ENCODE results near the gene DYDC1.
"Not testable (repeated sequence)": the region's sequence is repeated elsewhere in the genome, so short reads cannot be mapped to it uniquely, and the experiment has no call there.

The DYDC1 gene

GRCh38 chr10:80344912-80345311 is 11.6 kb downstream of the DYDC1 start:
- DNase-seq (ENCODE audit: low read depth in 2 of 3, low spot score in 1 of 3), result no peak

- no peak for DNase-seq (ENCODE audit: low read depth in 2 of 3, low spot score in 1 of 3)
Observed at GRCh38 chr10:80344276-80344675, 12.3 kb downstream of the DYDC1 start.

- no peak for DNase-seq (ENCODE audit: low read depth in 2 of 3, low spot score in 1 of 3)
Observed at GRCh38 chr10:80333983-80334382, 22.6 kb downstream of the DYDC1 start.

GRCh38 chr10:80324891-80325364 is 31.6 kb downstream of the DYDC1 start:
- no peak for DNase-seq (ENCODE audit: low read depth in 2 of 3, low spot score in 1 of 3)

- DNase-seq (ENCODE audit: low read depth in 2 of 3, low spot score in 1 of 3), result no peak
Observed at GRCh38 chr10:80324086-80324485, 32.5 kb downstream of the DYDC1 start.

- no peak for DNase-seq (ENCODE audit: low read depth in 2 of 3, low spot score in 1 of 3)
Observed at GRCh38 chr10:80323311-80323710, 33.2 kb downstream of the DYDC1 start.

- no peak for DNase-seq (ENCODE audit: low read depth in 2 of 3, low spot score in 1 of 3)
Observed at GRCh38 chr10:80322711-80323110, 33.8 kb downstream of the DYDC1 start.

- DNase-seq (ENCODE audit: low read depth in 2 of 3, low spot score in 1 of 3), result no peak
Observed at GRCh38 chr10:80322158-80322557, 34.4 kb downstream of the DYDC1 start.

GRCh38 chr10:80321183-80321582 is 35.4 kb downstream of the DYDC1 start:
- no peak for DNase-seq (ENCODE audit: low read depth in 2 of 3, low spot score in 1 of 3)

- DNase-seq (ENCODE audit: low read depth in 2 of 3, low spot score in 1 of 3), result no peak
Observed at GRCh38 chr10:80320377-80320776, 36.2 kb downstream of the DYDC1 start.

- no peak for DNase-seq (ENCODE audit: low read depth in 2 of 3, low spot score in 1 of 3)
Observed at GRCh38 chr10:80319725-80320290, 36.7 kb downstream of the DYDC1 start.

- DNase-seq (ENCODE audit: low read depth in 2 of 3, low spot score in 1 of 3), result no peak
Observed at GRCh38 chr10:80319318-80319717, 37.2 kb downstream of the DYDC1 start.

GRCh38 chr10:80318742-80319141 is 37.8 kb downstream of the DYDC1 start:
- DNase-seq (ENCODE audit: low read depth in 2 of 3, low spot score in 1 of 3), result no peak

- no peak for DNase-seq (ENCODE audit: low read depth in 2 of 3, low spot score in 1 of 3)
Observed at GRCh38 chr10:80315391-80315790, 41.2 kb downstream of the DYDC1 start.

- no peak for DNase-seq (ENCODE audit: low read depth in 2 of 3, low spot score in 1 of 3)
Observed at GRCh38 chr10:80313523-80313922, 43.0 kb downstream of the DYDC1 start.

GRCh38 chr10:80305989-80306388 is 50.6 kb downstream of the DYDC1 start:
- not testable (repeated sequence) for DNase-seq (ENCODE audit: low read depth in 2 of 3, low spot score in 1 of 3)

GRCh38 chr10:80296942-80297341 is 59.6 kb downstream of the DYDC1 start:
- DNase-seq (ENCODE audit: low read depth in 2 of 3, low spot score in 1 of 3), result no peak

GRCh38 chr10:80292607-80293239 is 63.8 kb downstream of the DYDC1 start:
- no peak for DNase-seq (ENCODE audit: low read depth in 2 of 3, low spot score in 1 of 3)

GRCh38 chr10:80290474-80291220 is 65.9 kb downstream of the DYDC1 start:
- DNase-seq (ENCODE audit: low read depth in 2 of 3, low spot score in 1 of 3), result no peak

- no peak for DNase-seq (ENCODE audit: low read depth in 2 of 3, low spot score in 1 of 3)
Observed at GRCh38 chr10:80289451-80290287, 66.9 kb downstream of the DYDC1 start, which contains the start of gene MAT1A. Gene MAT1A, minus strand, starts transcription at chr10:80289658. Its CDS starts 235 bp downstream, at chr10:80289423.

GRCh38 chr10:80288849-80289248 is 67.7 kb downstream of the DYDC1 start:
- DNase-seq (ENCODE audit: low read depth in 2 of 3, low spot score in 1 of 3), result no peak
